Gastroesophageal sphincter (tissue), 4 donors: Measurements from ENCODE around the gene GLI3. TPM values are rescaled to one million over a fixed set of nuclear protein-coding genes. Genes with fewer than 3 reads are reported as not detected.

Experiments used
- ATAC-seq: fragments of 150-250 bp; one replicate; pipeline ENCODE4 v1.9.1; 2016; ENCODE audit warnings: mild to moderate bottlenecking, moderate library complexity
- H3K27ac ChIP-seq, 4 donors: fragments of 200-600 bp; sonication (generic) in 3 of 4; 1 replicate in 3 of 4; 2 replicates in 1 of 4; pipeline ENCODE4 v1.5.1; 2016 to 2019
- H3K27me3 ChIP-seq: fragments of 200-600 bp; sonication (generic); one replicate; pipeline ENCODE4 v1.5.1; 2019
- H3K36me3 ChIP-seq, 2 donors: fragments of 200-600 bp; sonication (generic); one replicate each; pipeline ENCODE4 v1.5.1; 2019; ENCODE audit warnings: control low read depth in 1 of 2
- H3K4me1 ChIP-seq, 3 donors: fragments of 200-600 bp; sonication (generic); 1 replicate in 2 of 3; 2 replicates in 1 of 3; pipeline ENCODE4 v1.5.1; 2016 to 2019; ENCODE audit warnings: control low read depth in 2 of 3
- H3K4me3 ChIP-seq, 2 donors: fragments of 200-600 bp; sonication (generic); one replicate each; pipeline ENCODE4 v1.5.1; 2019; ENCODE audit warnings: mild to moderate bottlenecking in 1 of 2, moderate library complexity in 1 of 2
- H3K9me3 ChIP-seq, 3 donors: fragments of 200-600 bp; sonication (generic); one replicate each; pipeline ENCODE4 v1.5.1; 2017 to 2019; ENCODE audit warnings: control low read depth in 2 of 3
- EP300 ChIP-seq: sonication (generic); formaldehyde crosslinking; IDR thresholded peaks from one replicate; pipeline ENCODE4 v1.6.1; 2017; ENCODE audit warnings: antibody characterized with exemption, mild to moderate bottlenecking
- POLR2A ChIP-seq, 2 donors: fragments of 450-650 bp; IDR thresholded peaks; one replicate each; pipeline ENCODE4 v1.6.1; 2017; ENCODE audit warnings: antibody characterized with exemption in 2 of 2, mild to moderate bottlenecking in 2 of 2, moderate library complexity in 1 of 2
- POLR2AphosphoS5 ChIP-seq: sonication (generic); formaldehyde crosslinking; IDR thresholded peaks from one replicate; pipeline ENCODE4 v1.6.1; 2017; ENCODE audit warnings: antibody characterized with exemption
- WGBS, 2 donors: methylation state at CpG; one replicate each; pipeline ENCODE4 v1.1.5; 2018; ENCODE audit warnings: low coverage in 1 of 2; 5-methylcytosine and 5-hydroxymethylcytosine counted together
- total RNA-seq, 4 donors: library from RNA; depleted of rRNA; stranded (reverse); fragments of >200 nt; gene quantifications; one replicate each; pipeline ENCODE4 v1.1.0, GENCODE V29; 2016
- TF ChIP-seq, protein P1 (sequence below), 4 experiments: fragments of 200-600 bp in 2 of 4; fragments of 450-650 bp in 2 of 4; sonication (generic) in 1 of 4; IDR thresholded peaks; one replicate each; pipeline ENCODE4 v1.5.1; 2017 to 2019; ENCODE audit warnings: antibody characterized with exemption in 4 of 4, mild to moderate bottlenecking in 2 of 4, moderate library complexity in 2 of 4

The GLI3 gene
- total RNA-seq, 4 donors from 2014 or later = 7.3 to 18.2 (median 12.6) TPM

DNA sequence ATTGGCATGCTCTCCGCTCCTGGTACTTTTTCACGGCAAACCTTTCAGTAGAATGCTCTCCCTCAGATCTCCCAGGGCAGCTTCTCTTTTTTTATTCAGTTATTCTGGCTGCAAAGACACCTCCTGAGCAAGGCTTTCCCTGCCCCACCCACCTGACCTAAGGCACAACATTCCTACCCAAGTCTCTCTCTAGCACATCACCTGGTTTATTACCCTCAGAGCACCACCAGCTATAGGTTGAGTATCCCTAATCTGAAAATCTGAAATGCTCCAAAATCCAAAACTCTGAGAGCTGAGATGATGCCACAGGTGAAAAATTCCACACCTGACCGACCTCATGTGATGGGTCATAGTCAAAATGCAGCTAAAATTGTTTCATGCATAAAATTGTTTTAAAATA lies 99.6 kb downstream of the GLI3 start:
- Histone ChIP-seq H3K9me3 (no peaks in the 10 kb centered on the region), H3K27me3 (no peaks in the 10 kb centered on the region), H3K36me3 (no peaks in the 10 kb centered on the region), H3K4me1 (peaks cover 0 to 42% (median 3%) of the 10 kb centered on the region in 3 donors), H3K27ac (no peak overlapping the region), H3K4me3 (no peak overlapping the region)
- TF ChIP-seq, protein P1, sequence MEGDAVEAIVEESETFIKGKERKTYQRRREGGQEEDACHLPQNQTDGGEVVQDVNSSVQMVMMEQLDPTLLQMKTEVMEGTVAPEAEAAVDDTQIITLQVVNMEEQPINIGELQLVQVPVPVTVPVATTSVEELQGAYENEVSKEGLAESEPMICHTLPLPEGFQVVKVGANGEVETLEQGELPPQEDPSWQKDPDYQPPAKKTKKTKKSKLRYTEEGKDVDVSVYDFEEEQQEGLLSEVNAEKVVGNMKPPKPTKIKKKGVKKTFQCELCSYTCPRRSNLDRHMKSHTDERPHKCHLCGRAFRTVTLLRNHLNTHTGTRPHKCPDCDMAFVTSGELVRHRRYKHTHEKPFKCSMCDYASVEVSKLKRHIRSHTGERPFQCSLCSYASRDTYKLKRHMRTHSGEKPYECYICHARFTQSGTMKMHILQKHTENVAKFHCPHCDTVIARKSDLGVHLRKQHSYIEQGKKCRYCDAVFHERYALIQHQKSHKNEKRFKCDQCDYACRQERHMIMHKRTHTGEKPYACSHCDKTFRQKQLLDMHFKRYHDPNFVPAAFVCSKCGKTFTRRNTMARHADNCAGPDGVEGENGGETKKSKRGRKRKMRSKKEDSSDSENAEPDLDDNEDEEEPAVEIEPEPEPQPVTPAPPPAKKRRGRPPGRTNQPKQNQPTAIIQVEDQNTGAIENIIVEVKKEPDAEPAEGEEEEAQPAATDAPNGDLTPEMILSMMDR (IDR thresholded peaks at IDR 0.05) = no peak
- TF ChIP-seq EP300 (no peak), POLR2A (IDR thresholded peaks at IDR 0.05) (no peak)
- whole genome bisulfite sequencing, 2 donors = 92 to 95% methylated on average over 3 of the region's 3 CpGs
- ATAC-seq = no peak

- no peak overlapping the region for H3K4me3 ChIP-seq
- no peaks in the 10 kb centered on the region for H3K27me3 ChIP-seq
- H3K4me1 ChIP-seq = peaks cover 0 to 43% (median 3%) of the 10 kb centered on the region in 3 donors
- H3K9me3 ChIP-seq = no peaks in the 10 kb centered on the region
- no peak overlapping the region for H3K27ac ChIP-seq
- H3K36me3 ChIP-seq = no peaks in the 10 kb centered on the region
- WGBS, 2 donors = 100% methylated on average over 1 of the region's 1 CpG
- no peak for ATAC-seq
- no peak for TF ChIP-seq POLR2A (IDR thresholded peaks at IDR 0.05)
- no peak for TF ChIP-seq EP300
- TF ChIP-seq, protein P1 (IDR thresholded peaks at IDR 0.05) = no peak
- TF ChIP-seq POLR2AphosphoS5 = no peak
These were observed 101.3 kb downstream of the GLI3 start for GRCh38 chr7:42135728-42136127.

DNA sequence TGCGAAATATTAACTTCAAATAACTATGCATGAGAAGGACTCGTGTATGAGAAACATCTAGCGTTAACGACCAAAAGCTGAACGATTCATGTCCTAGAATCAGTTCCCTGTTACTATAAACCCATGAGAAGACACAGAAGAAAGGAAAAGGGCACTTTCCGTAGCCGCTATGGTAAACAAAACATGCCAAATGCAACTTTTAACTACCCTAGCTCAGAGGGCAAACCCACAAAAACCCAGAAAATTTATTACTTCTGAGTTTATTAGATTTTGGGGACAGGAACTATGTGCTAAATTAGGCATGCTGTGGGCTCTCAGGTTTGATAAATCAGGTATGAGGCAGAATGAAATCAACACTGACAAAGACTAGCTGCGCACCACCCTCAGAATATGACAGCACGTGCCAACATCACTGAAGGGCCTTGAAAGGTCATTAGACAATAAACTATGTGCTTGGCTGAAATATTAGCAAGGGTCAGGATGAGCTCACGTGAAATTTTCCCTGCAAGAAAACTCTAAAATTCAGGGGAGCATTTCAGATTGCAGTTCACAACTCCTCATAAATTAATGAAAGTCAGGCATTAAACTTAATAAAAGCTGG lies 102.6 kb downstream of the GLI3 start:
- no peak for TF ChIP-seq POLR2AphosphoS5
- TF ChIP-seq EP300 = no peak
- no peak for TF ChIP-seq POLR2A (IDR thresholded peaks at IDR 0.05)
- TF ChIP-seq, protein P1 (IDR thresholded peaks at IDR 0.05) = no peak
- 67 to 91% methylated on average over 10 of the region's 10 CpGs for WGBS, 2 donors
- peaks cover 0 to 36% (median 3%) of the 10 kb centered on the region in 3 donors for H3K4me1 ChIP-seq
- peaks cover 0 to 4% of the 10 kb centered on the region in 2 donors for H3K36me3 ChIP-seq
- no peaks in the 10 kb centered on the region for H3K9me3 ChIP-seq
- no peak for ATAC-seq
- H3K27ac ChIP-seq = no peak overlapping the region
- no peak overlapping the region for H3K4me3 ChIP-seq
- no peaks in the 10 kb centered on the region for H3K27me3 ChIP-seq

GRCh38 chr7:42133321-42133720 lies 103.7 kb downstream of the GLI3 start:
- no peak for ATAC-seq
- H3K27ac ChIP-seq = no peak overlapping the region
- H3K4me3 ChIP-seq = no peak overlapping the region
- H3K36me3 ChIP-seq = peaks cover 0 to 6% of the 10 kb centered on the region in 2 donors
- peaks cover 0 to 25% (median 3%) of the 10 kb centered on the region in 3 donors for H3K4me1 ChIP-seq
- TF ChIP-seq POLR2A (IDR thresholded peaks at IDR 0.05) = no peak
- TF ChIP-seq POLR2AphosphoS5 = no peak
- no peak for TF ChIP-seq EP300
- TF ChIP-seq, protein P1 (IDR thresholded peaks at IDR 0.05) = no peak
- no peaks in the 10 kb centered on the region for H3K9me3 ChIP-seq
- 34% methylated on average over 3 of the region's 3 CpGs; no CpG with 5 or more reads in 1 of the 2 donors for WGBS, 2 donors
- no peaks in the 10 kb centered on the region for H3K27me3 ChIP-seq

- H3K4me3 ChIP-seq = no peak overlapping the region
- H3K27me3 ChIP-seq = no peaks in the 10 kb centered on the region
- 88 to 94% methylated on average over 2 of the region's 2 CpGs for WGBS, 2 donors
- TF ChIP-seq, protein P1 (IDR thresholded peaks at IDR 0.05) = peak in 1 of 4 experiments; percentile 10
- no peak for TF ChIP-seq POLR2AphosphoS5
- H3K4me1 ChIP-seq = peaks cover 0 to 10% (median 0%) of the 10 kb centered on the region in 3 donors
- H3K36me3 ChIP-seq = peaks cover 0 to 6% of the 10 kb centered on the region in 2 donors
- H3K9me3 ChIP-seq = no peaks in the 10 kb centered on the region
- no peak for ATAC-seq
- H3K27ac ChIP-seq = no peak overlapping the region
These were observed 108.3 kb downstream of the GLI3 start for GRCh38 chr7:42128703-42129102.
